Neuron (in vitro differentiated cells): ENCODE measurements around the gene HOXC12.

Experiments used
- H2AFZ ChIP-seq: one replicate; pipeline ENCODE4 v1.6.1; 2013; ENCODE audit warnings: low read depth, mild to moderate bottlenecking, inconsistent platforms, low read length, moderate library complexity
- H3K27me3 ChIP-seq: one replicate; pipeline ENCODE4 v1.6.1; 2013; ENCODE audit warnings: low read length; ENCODE audit not compliant: insufficient read depth
- H3K36me3 ChIP-seq: one replicate; pipeline ENCODE4 v1.6.1; 2013; ENCODE audit warnings: low read length; ENCODE audit not compliant: insufficient read depth
- H3K4me1 ChIP-seq: one replicate; pipeline ENCODE4 v1.6.1; 2013; ENCODE audit warnings: low read length; ENCODE audit not compliant: insufficient read depth
- H3K4me3 ChIP-seq: 2 replicates; pipeline ENCODE4 v1.5.1; 2013; ENCODE audit warnings: mild to moderate bottlenecking, low read length, moderate library complexity
- H3K9me3 ChIP-seq: one replicate; pipeline ENCODE4 v1.6.1; 2013; ENCODE audit warnings: low read length

The HOXC12 gene

GRCh38 chr12:53935383-53936341 is 19.0 kb upstream of the HOXC12 start:
- Histone ChIP-seq H2AFZ (no peak overlapping the region), H3K4me3 (no peak overlapping the region), H3K4me1 (peaks cover 3% of the 10 kb centered on the region), H3K36me3 (no peaks in the 10 kb centered on the region), H3K27me3 (peaks cover 96% of the 10 kb centered on the region), H3K9me3 (peaks cover 2% of the 10 kb centered on the region)

- Histone ChIP-seq H3K4me3 (no peak overlapping the region), H3K27me3 (peaks cover 96% of the 10 kb centered on the region), H3K4me1 (peaks cover 3% of the 10 kb centered on the region), H3K36me3 (no peaks in the 10 kb centered on the region), H3K9me3 (peaks cover 2% of the 10 kb centered on the region), H2AFZ (no peak overlapping the region)
These were observed 17.6 kb upstream of the HOXC12 start for GRCh38 chr12:53937099-53937498.

- H3K4me1 ChIP-seq: peaks cover 3% of the 10 kb centered on the region
- no peaks in the 10 kb centered on the region for H3K36me3 ChIP-seq
- peaks cover 94% of the 10 kb centered on the region for H3K27me3 ChIP-seq
- no peak overlapping the region for H2AFZ ChIP-seq
- peaks cover 2% of the 10 kb centered on the region for H3K9me3 ChIP-seq
- no peak overlapping the region for H3K4me3 ChIP-seq
These were observed 16.9 kb upstream of the HOXC12 start for GRCh38 chr12:53937596-53938325.

GRCh38 chr12:53938326-53939140 is 16.2 kb upstream of the HOXC12 start, which contains the start of gene HOXC13:
Gene HOXC13, plus strand, starts transcription at chr12:53938831. Its CDS starts 76 bp downstream, at chr12:53938907.
- Histone ChIP-seq H3K9me3 (peaks cover 2% of the 10 kb centered on the region), H3K4me3 (no peak within 1 kb of the TSS), H3K36me3 (no peaks in the 10 kb centered on the region), H3K4me1 (peaks cover 3% of the 10 kb centered on the region), H3K27me3 (peaks cover 94% of the 10 kb centered on the region), H2AFZ (no peak within 1 kb of the TSS)

GRCh38 chr12:53939141-53940108 is 15.3 kb upstream of the HOXC12 start:
- H3K4me3 ChIP-seq: no peak overlapping the region

GRCh38 chr12:53940443-53941014 is 14.2 kb upstream of the HOXC12 start:
- peaks cover 6% of the 10 kb centered on the region for H3K9me3 ChIP-seq
- H3K27me3 ChIP-seq: peaks cover 94% of the 10 kb centered on the region
- H3K4me3 ChIP-seq: no peak overlapping the region
- peaks cover 2% of the 10 kb centered on the region for H3K4me1 ChIP-seq
- H2AFZ ChIP-seq: no peak overlapping the region
- no peaks in the 10 kb centered on the region for H3K36me3 ChIP-seq

More at GRCh38 chr12:53939141-53940108, 15.3 kb upstream of the HOXC12 start:
- peaks cover 94% of the 10 kb centered on the region for H3K27me3 ChIP-seq
- H3K4me1 ChIP-seq: peaks cover 3% of the 10 kb centered on the region
- no peaks in the 10 kb centered on the region for H3K36me3 ChIP-seq
- no peak overlapping the region for H2AFZ ChIP-seq
- peaks cover 6% of the 10 kb centered on the region for H3K9me3 ChIP-seq

- H2AFZ ChIP-seq: no peak overlapping the region
- H3K4me3 ChIP-seq: no peak overlapping the region
- H3K4me1 ChIP-seq: no peaks in the 10 kb centered on the region
- H3K36me3 ChIP-seq: no peaks in the 10 kb centered on the region
- peaks cover 6% of the 10 kb centered on the region for H3K9me3 ChIP-seq
- H3K27me3 ChIP-seq: peaks cover 94% of the 10 kb centered on the region
These were observed 13.5 kb upstream of the HOXC12 start for GRCh38 chr12:53941187-53941586.

GRCh38 chr12:53941750-53942149 is 13.0 kb upstream of the HOXC12 start:
- Histone ChIP-seq H3K27me3 (peaks cover 94% of the 10 kb centered on the region), H3K4me1 (no peaks in the 10 kb centered on the region), H3K36me3 (no peaks in the 10 kb centered on the region), H3K9me3 (peaks cover 6% of the 10 kb centered on the region), H3K4me3 (no peak overlapping the region), H2AFZ (no peak overlapping the region)

- no peaks in the 10 kb centered on the region for H3K36me3 ChIP-seq
- H3K9me3 ChIP-seq: peaks cover 4% of the 10 kb centered on the region
- H2AFZ ChIP-seq: no peak overlapping the region
- H3K27me3 ChIP-seq: peaks cover 93% of the 10 kb centered on the region
- no peak overlapping the region for H3K4me3 ChIP-seq
- H3K4me1 ChIP-seq: no peaks in the 10 kb centered on the region
These were observed 12.2 kb upstream of the HOXC12 start for GRCh38 chr12:53942467-53942997.

- no peaks in the 10 kb centered on the region for H3K4me1 ChIP-seq
- H3K4me3 ChIP-seq: no peak overlapping the region
- peaks cover 4% of the 10 kb centered on the region for H3K9me3 ChIP-seq
- H3K27me3 ChIP-seq: peaks cover 94% of the 10 kb centered on the region
- no peaks in the 10 kb centered on the region for H3K36me3 ChIP-seq
- no peak overlapping the region for H2AFZ ChIP-seq
These were observed 10.5 kb upstream of the HOXC12 start for GRCh38 chr12:53944209-53944608.

GRCh38 chr12:53944907-53945847 is 9.5 kb upstream of the HOXC12 start:
- Histone ChIP-seq H3K4me3 (no peak overlapping the region), H3K27me3 (peaks cover 94% of the 10 kb centered on the region), H2AFZ (no peak overlapping the region), H3K36me3 (no peaks in the 10 kb centered on the region), H3K4me1 (no peaks in the 10 kb centered on the region), H3K9me3 (peaks cover 4% of the 10 kb centered on the region)
